Skeletal muscle satellite cell (primary cell): ENCODE measurements around the gene RNF144B. TPM values are rescaled to one million over a fixed set of nuclear protein-coding genes. Genes with fewer than 3 reads are reported as not detected.

Source experiments
- H3K27me3 ChIP-seq: 2 replicates; pipeline ENCODE4 v1.7.0; 2013; ENCODE audit warnings: low read length; ENCODE audit not compliant: control insufficient read depth, insufficient read depth
- H3K36me3 ChIP-seq: 2 replicates; pipeline ENCODE4 v1.7.0; 2013; ENCODE audit warnings: mild to moderate bottlenecking, control low read depth, low read length; ENCODE audit not compliant: insufficient read depth
- H3K4me1 ChIP-seq: 2 replicates; pipeline ENCODE4 v1.7.0; 2013; ENCODE audit warnings: low read length; ENCODE audit not compliant: control insufficient read depth, insufficient read depth
- H3K4me2 ChIP-seq: 2 replicates; pipeline ENCODE4 v1.7.0; 2013; ENCODE audit warnings: mild to moderate bottlenecking, low read length
- H3K4me3 ChIP-seq: 2 replicates; pipeline ENCODE4 v1.7.0; 2013; ENCODE audit warnings: low read length
- H3K9ac ChIP-seq: 2 replicates; pipeline ENCODE4 v1.7.0; 2013; ENCODE audit warnings: mild to moderate bottlenecking, low read depth, low read length, moderate library complexity
- H3K9me3 ChIP-seq: replicated peaks from 2 replicates; pipeline ENCODE4 v1.7.0; 2013; ENCODE audit warnings: mild to moderate bottlenecking, control low read depth, low read length
- total RNA-seq: library from RNA; depleted of rRNA; stranded (reverse); fragments of >200 nt; gene quantifications from 2 replicates; pipeline ENCODE4 v1.2.3, GENCODE V29; 2012; rRNA removed

Gene RNF144B
- total RNA-seq: 1.0 and 1.5 TPM in 2 replicates

- Histone ChIP-seq H3K4me1 (peaks cover 34% of the 10 kb centered on the region), H3K9ac (peak within 1 kb of the TSS; percentile 78), H3K9me3 (no peaks in the 10 kb centered on the region), H3K4me3 (peak within 1 kb of the TSS; percentile 88), H3K27me3 (no peaks in the 10 kb centered on the region), H3K4me2 (peak within 1 kb of the TSS; percentile 91), H3K36me3 (no peaks in the 10 kb centered on the region)
These were observed at the start of gene RNF144B for GRCh38 chr6:18387061-18387721. TSS of gene RNF144B (plus strand) at chr6:18387350. CDS start at chr6:18399535, 12,185 bp downstream.

DNA sequence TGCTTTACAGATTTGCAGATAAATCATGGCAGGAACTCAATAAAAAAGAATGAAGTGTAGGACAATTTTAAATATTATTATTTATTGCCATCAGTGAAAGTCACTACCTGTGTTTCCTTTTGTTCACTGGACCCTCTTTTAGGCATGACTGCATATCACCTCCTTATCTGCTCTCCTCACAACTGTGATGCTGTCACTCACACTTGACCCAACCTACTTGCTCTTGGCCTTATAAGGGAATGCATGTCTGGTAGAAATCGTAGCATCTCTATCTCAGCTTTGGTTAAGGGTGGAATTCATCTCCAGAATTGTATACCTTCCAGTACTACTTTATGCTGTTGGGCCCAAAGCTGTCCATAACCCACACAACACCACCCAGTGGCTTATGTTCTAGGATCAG is 47.6 kb upstream of the RNF144B start:
- Histone ChIP-seq H3K4me3 (no peak overlapping the region), H3K9ac (no peak overlapping the region), H3K36me3 (no peaks in the 10 kb centered on the region), H3K4me2 (no peak overlapping the region), H3K9me3 (no peaks in the 10 kb centered on the region), H3K27me3 (no peaks in the 10 kb centered on the region), H3K4me1 (peaks cover 8% of the 10 kb centered on the region)

GRCh38 chr6:18340781-18341551 is 46.2 kb upstream of the RNF144B start:
- H3K9ac ChIP-seq: no peak overlapping the region
- no peaks in the 10 kb centered on the region for H3K36me3 ChIP-seq
- no peaks in the 10 kb centered on the region for H3K27me3 ChIP-seq
- no peaks in the 10 kb centered on the region for H3K9me3 ChIP-seq
- no peak overlapping the region for H3K4me2 ChIP-seq
- H3K4me1 ChIP-seq: peaks cover 11% of the 10 kb centered on the region
- H3K4me3 ChIP-seq: no peak overlapping the region

DNA sequence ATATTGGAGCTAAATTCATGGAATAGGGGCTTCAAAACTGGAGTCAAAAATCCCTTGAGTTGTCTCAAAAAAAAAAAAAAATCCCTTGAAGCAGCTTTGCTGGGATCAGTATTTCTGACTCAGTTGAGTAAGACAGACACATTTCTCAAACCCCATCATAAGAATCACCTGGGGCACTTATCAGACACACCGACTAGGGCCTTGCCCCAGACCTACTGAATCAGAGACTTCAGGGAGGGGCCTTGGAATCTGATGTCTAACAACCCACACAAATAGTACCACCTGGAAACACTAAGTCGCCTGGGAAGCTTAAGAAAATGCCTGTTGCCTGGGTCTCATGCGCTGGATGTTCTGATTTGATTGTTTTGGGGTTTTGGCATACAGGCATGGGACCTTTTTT is 44.9 kb upstream of the RNF144B start:
- Histone ChIP-seq H3K9ac (no peak overlapping the region), H3K4me3 (no peak overlapping the region), H3K27me3 (no peaks in the 10 kb centered on the region), H3K9me3 (no peaks in the 10 kb centered on the region), H3K4me2 (no peak overlapping the region), H3K36me3 (no peaks in the 10 kb centered on the region), H3K4me1 (peaks cover 23% of the 10 kb centered on the region)

GRCh38 chr6:18343741-18344140 is 43.4 kb upstream of the RNF144B start:
- Histone ChIP-seq H3K27me3 (no peaks in the 10 kb centered on the region), H3K9me3 (no peaks in the 10 kb centered on the region), H3K9ac (no peak overlapping the region), H3K36me3 (no peaks in the 10 kb centered on the region), H3K4me3 (no peak overlapping the region), H3K4me1 (peaks cover 25% of the 10 kb centered on the region), H3K4me2 (peak overlapping the region; percentile 3)

- Histone ChIP-seq H3K4me2 (peak overlapping the region; percentile 48), H3K4me1 (peaks cover 25% of the 10 kb centered on the region), H3K9me3 (no peaks in the 10 kb centered on the region), H3K36me3 (no peaks in the 10 kb centered on the region), H3K9ac (peak overlapping the region; percentile 28), H3K4me3 (no peak overlapping the region), H3K27me3 (no peaks in the 10 kb centered on the region)
These were observed 40.1 kb upstream of the RNF144B start for GRCh38 chr6:18347021-18347577.

- H3K4me3 ChIP-seq: no peak overlapping the region
- H3K4me1 ChIP-seq: peaks cover 25% of the 10 kb centered on the region
- no peaks in the 10 kb centered on the region for H3K36me3 ChIP-seq
- no peak overlapping the region for H3K9ac ChIP-seq
- H3K9me3 ChIP-seq: no peaks in the 10 kb centered on the region
- H3K4me2 ChIP-seq: no peak overlapping the region
- no peaks in the 10 kb centered on the region for H3K27me3 ChIP-seq
These were observed 39.3 kb upstream of the RNF144B start for GRCh38 chr6:18347866-18348265.

GRCh38 chr6:18349386-18349785 is 37.8 kb upstream of the RNF144B start:
- no peaks in the 10 kb centered on the region for H3K36me3 ChIP-seq
- H3K9ac ChIP-seq: no peak overlapping the region
- H3K4me3 ChIP-seq: no peak overlapping the region
- no peaks in the 10 kb centered on the region for H3K9me3 ChIP-seq
- H3K4me2 ChIP-seq: no peak overlapping the region
- peaks cover 16% of the 10 kb centered on the region for H3K4me1 ChIP-seq
- H3K27me3 ChIP-seq: no peaks in the 10 kb centered on the region

DNA sequence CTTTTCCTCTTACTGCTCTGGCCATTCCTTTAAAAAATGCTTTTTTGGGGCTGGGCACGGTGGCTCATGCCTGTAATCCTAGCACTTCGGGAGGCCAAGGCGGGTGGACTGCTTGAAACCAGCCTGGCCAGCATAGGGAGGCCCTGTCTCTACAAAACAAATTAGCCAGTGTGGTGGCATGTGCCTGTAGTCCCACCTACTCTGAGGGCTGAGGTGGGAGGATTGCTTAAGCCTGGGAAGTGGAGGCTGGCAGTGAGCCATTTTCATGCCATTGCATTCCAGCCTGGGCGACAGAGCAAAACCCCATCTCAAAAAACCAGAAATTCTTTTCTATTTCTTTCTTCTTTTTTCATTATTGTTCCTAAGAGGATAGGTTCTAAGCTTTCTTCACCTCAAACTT is 36.9 kb upstream of the RNF144B start:
- no peak overlapping the region for H3K4me3 ChIP-seq
- H3K4me1 ChIP-seq: peaks cover 13% of the 10 kb centered on the region

GRCh38 chr6:18350712-18351111 is 36.4 kb upstream of the RNF144B start:
- Histone ChIP-seq H3K4me1 (peaks cover 13% of the 10 kb centered on the region), H3K9ac (no peak overlapping the region), H3K9me3 (no peaks in the 10 kb centered on the region), H3K27me3 (no peaks in the 10 kb centered on the region), H3K36me3 (no peaks in the 10 kb centered on the region), H3K4me2 (no peak overlapping the region), H3K4me3 (no peak overlapping the region)

More for the DNA sequence above, 36.9 kb upstream of the RNF144B start:
- Histone ChIP-seq H3K9ac (no peak overlapping the region), H3K9me3 (no peaks in the 10 kb centered on the region), H3K4me2 (no peak overlapping the region), H3K27me3 (no peaks in the 10 kb centered on the region), H3K36me3 (no peaks in the 10 kb centered on the region)

GRCh38 chr6:18352001-18352400 is 35.1 kb upstream of the RNF144B start:
- H3K9me3 ChIP-seq: no peaks in the 10 kb centered on the region
- H3K9ac ChIP-seq: no peak overlapping the region
- no peak overlapping the region for H3K4me2 ChIP-seq
- no peaks in the 10 kb centered on the region for H3K36me3 ChIP-seq
- H3K27me3 ChIP-seq: no peaks in the 10 kb centered on the region
- H3K4me3 ChIP-seq: no peak overlapping the region
- H3K4me1 ChIP-seq: peaks cover 4% of the 10 kb centered on the region
